ELR (cell line): ENCODE measurements around the gene GDPGP1.
"Not testable (repeated sequence)": the region's sequence is repeated elsewhere in the genome, so short reads cannot be mapped to it uniquely, and the experiment has no call there.

ENCODE experiments used
- DNase-seq: peaks from one replicate; pipeline ENCODE4 v3.0.0-alpha.2; 2015; ENCODE audit warnings: low read depth

The GDPGP1 gene, protein sequence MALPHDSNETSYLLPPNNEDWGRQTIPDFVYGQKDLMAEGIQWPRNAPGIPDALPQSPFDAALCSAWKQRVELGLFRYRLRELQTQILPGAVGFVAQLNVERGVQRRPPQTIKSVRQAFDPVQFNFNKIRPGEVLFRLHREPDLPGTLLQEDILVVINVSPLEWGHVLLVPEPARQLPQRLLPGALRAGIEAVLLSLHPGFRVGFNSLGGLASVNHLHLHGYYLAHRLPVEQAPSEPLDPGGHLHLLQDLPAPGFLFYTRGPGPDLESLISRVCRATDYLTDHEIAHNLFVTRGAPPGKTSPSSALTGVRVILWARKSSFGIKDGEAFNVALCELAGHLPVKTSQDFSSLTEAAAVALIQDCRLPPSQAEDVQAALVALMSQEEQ

DNA sequence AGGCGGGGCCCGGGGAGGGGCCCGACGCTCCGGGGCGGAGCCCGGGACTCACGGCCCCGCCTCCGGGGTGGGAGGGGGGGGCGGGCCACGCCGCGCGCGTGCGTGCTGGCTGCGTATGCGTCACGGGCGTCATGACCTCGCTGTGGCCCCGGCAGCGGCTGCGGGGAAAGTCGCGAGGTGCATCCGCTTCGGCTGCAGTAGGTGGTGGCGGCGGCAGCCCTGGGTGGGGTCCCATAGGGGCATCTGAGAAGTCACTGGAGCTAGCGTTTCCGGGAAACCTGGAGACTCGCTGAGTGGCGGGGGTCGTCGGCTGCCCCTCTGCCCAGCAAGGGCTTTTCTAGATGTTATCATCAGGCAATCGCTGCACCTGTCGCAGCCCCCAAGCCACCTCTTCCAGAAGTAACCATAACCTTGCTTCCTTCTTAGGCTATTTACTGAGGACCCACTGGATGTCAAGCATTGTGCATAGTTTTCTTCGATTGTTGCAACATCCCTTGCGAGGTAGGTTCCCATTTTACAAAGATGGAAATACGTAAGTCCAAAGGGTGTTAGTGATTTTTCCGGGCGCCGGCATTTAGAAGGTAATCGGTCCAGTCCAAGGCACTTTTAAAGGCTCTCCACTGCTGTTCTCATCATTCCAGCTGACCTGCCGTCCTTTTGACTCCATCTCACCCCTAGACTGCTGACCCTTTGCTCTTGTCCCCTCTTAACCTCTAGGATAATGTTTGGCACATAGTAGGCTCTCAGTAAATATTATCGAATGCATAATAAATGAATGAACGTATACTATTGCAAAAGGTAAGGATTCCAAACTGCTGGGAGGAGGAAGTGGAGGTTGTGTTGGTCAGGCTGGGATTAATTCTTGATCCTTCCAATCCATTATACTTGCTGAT lies at the start of gene GDPGP1:
GDPGP1 (plus strand) TSS at position 114 of the 893 bp plus-strand sequence. CDS start 6,700 bp downstream, outside the sequence.
- peak; percentile 26 for DNase-seq

DNA sequence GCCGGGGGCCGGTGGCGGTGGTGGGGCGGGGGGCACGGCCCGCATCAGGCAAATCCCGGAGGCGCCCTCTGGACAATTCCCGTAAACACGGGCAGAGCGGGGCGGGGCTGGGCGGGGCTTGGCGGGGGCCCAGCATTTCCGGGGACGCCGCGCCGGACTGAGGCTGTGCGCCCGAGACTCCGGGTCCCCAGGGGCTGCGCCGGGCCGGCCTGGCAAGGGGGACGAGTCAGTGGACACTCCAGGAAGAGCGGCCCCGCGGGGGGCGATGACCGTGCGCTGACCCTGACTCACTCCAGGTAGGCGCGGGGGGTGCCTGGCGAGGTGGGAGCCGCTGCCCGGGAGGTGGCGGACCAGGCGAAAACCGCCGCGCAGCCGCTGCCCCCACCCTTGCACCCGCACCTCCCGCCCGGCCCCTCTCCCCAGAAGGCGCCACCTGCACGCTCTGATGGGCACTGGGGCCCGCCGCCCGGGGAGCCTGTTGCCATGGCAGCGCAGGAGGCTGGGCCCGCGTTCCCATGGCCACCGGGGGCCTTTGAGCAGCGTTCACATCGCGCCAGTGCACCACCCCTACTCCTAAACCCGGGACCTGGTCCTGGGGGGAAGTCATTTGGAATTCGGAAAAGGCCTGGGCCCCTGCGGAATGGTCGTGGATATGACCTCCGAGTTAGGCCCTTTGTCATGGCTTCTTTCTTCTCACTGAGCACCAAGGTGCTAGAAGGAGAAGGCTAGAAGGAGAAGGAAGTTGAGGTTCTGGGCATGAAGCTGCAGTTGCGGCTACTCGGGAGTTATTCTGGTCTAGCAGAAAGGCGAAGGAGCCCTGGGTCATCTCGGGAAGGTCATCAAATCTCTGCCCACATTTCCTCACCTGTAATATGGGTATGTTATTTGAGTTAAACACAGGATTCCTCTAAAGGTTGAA lies 49.0 kb upstream of the GDPGP1 start:
- peak; percentile 63 for DNase-seq

DNA sequence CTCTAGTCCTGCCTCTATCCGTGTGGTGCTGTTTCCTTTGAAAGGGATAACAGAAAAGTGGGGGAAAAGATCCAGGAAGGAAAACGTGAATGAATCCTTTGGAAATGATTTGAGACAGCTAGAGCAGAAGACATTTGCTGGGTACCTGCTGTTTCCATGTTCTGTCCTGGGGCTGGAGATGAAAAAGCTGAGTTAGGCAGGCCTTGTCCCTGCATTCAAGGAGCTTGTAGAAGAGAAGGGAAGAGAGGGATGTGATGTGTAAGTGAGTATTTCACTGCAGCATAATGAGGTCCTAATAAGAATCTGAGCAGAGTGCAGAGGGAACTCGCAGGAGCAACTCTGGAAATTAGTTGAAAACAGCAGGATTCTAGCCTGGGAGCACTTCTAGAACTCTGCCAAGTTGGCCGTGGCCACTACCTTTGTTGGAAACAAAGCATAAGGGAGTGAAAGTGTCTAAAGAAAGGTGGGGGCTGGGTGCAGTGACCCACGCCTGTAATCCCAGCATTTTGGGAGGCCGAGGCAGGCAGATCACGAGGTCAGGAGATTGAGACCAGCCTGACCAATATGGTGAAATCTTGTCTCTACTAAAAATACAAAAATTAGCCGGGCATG lies 46.6 kb upstream of the GDPGP1 start:
- no peak for DNase-seq

DNA sequence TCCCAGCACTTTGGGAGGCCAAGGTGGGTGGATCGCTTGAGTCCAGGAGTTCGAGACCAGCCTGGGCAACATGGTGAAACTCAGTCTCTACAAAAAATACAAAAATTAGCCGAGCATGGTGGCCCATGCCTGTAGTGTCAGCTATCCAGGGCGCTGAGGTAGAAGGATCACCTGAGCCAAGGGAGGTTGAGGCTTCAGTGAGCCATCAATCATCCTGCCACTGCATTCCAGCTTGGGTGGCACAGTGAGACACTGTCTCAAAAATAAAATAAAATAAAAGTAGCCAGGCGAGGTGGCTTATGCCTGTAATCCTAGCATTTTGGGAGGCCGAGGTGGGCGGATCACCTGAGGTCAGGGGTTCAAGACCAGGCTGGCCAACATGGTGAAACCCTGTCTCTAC lies 45.9 kb upstream of the GDPGP1 start:
- not testable (repeated sequence) for DNase-seq

DNA sequence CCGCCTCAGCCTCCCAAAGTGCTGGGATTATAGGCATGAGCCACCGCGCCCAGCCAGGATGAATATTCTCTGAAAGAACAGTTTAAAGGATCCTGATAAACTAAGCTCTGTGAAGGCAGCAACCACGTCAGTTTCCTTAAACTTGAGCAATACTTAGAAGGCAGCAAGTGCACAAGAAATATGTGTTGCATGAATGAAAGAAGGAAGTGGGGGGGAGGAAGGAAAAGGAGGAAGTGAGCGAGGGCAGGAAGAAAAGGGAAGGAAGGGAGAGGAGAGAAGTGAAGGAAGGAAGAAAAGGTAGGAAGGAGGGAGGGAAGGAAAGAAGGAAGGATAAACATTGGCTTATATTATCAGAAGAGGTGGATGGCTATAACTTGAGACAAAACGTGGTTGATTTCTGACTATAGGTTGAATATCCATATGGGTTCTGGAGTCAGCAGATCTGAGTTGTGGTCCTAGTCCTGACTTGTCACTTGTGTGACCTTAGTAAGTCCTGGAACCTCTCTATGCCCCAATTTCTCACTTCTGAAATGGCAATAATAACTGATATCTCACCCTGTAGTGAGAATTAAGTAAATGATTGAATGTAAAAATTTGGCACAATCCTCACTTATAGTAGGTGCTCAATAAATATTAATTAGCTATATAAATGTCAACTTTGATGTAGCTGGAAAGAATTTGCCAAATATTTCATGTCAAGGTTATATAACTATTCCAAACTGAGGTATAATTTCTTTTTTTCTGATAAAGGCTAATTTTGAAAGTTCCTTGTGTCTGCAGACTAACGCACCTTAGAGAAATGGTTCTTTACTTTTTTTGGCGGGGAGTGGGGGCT lies 44.9 kb upstream of the GDPGP1 start:
- DNase-seq = no peak

DNA sequence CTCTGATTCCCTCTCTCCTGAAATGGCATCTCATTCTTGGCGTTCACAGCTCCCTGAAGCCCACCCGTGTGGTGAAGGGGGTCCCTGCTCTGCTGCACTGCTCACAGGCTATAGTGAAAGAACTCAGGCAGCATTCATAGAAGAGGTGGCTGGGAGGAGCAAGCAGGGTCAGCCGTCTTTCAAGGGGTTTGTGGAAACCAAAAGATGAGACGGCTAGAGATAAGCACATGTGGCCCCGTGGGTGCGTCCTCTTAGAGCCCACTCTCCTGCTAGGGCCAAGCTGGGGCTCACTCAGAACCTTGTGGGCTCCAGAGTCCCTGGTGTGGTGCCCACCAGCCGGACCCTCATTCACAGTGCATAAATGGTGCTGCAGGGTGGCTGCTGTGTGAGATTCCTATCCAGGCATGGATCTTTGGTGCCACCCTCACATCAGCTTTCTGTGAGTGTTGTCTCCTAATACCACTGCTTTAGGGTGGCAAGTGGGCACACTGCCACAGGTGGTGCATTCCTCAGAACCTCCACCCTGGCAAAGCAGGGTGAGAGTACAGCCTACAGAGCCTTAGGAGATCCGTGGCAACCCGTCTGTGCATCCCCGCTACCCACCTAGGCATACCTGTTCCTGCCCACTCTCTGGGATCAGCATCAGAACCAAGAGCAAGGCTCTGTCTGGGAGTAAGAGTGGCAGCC lies 44.1 kb upstream of the GDPGP1 start:
- no peak for DNase-seq

DNA sequence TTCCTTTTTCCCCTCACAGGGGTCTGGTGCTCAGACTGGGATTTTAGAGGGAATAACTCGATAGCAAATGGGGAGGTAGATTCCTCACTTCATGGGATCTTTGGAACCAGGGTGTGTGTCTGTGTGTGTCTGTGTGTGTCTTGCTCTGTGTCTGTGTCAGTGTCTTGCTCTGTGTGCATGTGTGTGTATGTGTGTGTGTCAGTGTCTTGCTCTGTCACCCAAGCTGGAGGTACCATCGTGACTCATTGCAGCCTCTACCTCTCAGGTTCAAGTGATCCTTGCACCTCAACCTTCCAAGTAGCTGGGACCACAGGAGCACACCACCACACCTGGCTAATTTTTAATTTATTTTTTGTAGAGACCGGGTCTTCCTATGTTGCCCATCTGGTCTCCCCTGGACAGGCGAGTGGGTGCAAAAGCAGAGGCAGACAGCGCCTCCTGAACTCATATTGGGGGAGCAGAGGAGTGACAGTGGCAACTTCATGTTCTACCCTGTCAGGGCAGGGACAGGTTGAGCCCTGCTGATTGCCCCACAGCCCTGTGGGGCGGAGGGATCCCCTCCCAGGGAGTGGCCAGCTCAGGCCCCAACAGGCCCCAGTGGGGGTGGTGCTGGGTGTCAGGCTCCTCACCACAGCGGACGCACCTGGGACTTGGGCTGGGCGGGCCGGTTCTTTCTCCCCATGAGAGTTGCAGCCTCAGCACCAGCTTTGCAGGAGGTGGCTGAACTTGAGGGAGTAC lies 43.2 kb upstream of the GDPGP1 start:
- no peak for DNase-seq

DNA sequence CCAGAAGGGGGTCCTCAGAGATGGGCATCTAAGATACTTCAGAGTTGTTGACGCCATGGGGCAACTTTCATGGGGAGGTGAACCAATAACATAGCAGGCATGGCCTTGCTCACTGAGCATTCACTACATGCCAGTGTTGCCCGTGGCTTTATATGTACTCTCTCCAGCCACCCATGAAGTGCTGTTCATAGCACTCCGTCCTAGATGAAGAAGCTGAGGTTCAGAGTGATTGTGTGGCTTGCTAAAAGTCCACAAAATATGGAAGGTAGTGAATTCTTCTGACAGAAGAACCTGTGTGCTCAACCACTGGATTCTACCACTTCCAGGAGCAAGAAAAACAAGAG lies 42.7 kb upstream of the GDPGP1 start:
- no peak for DNase-seq

DNA sequence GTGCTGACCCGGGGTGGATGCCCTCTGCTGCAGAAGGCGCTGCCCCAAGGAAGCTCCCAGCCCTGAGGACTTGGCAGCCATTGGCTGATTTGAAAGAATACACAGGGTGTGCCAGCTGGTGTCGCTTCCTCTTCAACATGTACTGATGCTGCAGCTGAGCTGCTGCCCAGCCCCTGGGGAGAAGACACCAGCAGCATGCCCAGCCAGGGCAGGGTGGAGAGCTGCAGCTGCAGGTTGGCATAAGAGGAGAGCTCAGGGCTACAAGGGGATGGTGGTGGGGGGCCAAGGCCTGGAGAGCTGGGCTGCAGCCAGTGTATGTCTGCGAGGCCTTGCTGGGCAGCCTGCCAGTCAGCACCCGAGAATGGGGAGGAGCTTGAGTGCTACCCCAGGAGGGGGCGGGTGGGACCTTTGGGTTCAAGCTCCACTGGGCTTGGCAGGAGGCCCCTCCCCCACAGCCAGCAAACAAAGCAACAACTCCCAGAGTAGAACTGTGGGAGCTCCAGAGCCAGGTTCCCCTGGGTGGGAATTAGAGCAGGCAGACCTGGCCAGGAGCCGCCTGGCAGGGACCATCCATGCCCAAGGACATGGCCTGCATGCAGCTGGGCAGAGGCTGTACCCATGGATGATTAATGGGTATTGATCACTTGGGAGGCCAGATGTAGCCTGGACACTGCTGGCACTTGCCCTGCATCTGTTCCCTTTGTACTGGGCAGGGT lies 42.1 kb upstream of the GDPGP1 start:
- DNase-seq = no peak

DNA sequence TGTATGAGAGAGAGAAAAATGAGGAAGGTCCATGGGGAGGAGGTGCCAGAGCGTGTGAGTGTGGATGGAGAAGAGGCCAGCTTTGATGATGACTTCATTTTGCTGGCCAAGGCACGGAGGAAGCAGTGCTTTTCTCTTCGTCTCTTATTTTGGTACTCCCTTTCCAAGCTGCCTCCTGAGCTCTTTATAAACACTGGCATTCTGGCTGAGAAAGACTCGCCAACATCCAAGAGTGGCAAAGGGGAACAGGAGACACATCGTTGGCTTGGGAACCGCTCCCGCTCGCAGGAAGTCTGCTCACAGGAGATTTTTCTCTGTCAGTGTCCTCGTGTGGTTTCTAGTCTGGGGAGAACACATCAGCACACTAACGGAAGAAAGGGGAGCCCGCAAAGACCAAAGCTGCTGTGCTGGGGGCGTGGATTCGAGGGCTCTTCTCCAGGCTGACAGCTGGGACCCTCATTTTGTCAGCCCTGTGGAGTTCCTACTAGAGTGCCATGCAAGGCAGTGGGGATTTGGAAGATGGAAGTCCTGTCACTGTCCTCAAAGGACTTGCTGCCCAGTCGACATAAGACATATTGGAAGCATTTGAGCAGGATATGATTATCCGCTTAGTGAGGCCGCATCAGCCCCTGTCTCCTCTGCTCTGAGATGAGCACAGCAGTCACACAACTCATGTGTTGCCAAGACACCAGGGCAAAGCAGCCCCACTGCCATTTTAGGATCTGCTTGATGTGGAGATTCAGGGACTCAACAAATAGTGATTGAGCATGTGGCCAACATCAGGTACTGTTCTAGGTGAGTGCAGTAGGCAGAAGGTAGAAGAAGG lies 40.8 kb upstream of the GDPGP1 start:
- DNase-seq = no peak

DNA sequence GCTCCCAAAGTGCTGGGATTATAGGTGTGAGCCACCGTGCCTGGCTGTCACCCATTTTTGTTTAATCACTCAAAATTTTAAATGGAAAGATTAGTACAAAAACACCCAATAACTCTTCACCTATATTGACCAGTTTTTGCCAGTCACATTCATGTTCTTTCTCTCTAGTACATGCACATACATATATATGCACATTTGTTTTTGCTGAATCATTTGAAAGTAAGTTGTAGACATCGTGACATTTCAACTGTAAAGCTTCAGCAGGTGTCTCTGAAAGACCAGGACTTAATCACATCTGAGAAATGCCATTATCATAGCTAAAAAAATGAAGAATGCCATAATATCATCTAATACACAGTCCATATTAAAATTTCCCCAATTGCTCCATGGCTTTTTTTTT lies 39.4 kb upstream of the GDPGP1 start:
- DNase-seq = no peak

DNA sequence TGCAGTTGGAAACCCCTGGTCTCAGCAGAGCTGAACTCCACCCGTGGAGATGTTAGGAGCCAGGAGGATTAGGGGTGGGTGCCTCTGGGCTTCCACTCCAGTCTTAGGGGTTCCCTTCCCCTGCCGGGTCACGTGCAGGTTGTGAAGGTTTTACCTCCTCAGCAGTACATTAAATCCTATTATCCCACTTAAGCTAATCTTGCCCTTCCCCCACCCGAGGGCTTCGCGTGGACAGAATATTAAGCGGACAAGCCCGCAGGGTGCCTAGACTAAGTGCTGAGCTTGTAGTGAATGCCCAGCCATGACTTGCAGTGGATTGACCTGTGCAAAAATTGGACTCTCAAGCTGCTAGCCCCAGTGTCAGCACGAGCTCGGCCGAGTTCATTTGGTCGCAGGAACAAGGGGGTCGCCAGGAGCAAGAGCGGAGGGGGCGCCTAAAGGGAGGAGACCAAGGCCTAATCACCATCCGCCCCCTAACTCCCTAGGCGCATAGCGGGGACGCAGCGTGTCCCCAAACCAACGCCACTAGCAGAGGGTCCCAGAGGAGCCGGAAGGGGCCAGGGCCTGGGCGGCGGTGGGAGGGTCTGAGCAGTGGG lies 33.4 kb upstream of the GDPGP1 start:
- DNase-seq = peak; percentile 9

DNA sequence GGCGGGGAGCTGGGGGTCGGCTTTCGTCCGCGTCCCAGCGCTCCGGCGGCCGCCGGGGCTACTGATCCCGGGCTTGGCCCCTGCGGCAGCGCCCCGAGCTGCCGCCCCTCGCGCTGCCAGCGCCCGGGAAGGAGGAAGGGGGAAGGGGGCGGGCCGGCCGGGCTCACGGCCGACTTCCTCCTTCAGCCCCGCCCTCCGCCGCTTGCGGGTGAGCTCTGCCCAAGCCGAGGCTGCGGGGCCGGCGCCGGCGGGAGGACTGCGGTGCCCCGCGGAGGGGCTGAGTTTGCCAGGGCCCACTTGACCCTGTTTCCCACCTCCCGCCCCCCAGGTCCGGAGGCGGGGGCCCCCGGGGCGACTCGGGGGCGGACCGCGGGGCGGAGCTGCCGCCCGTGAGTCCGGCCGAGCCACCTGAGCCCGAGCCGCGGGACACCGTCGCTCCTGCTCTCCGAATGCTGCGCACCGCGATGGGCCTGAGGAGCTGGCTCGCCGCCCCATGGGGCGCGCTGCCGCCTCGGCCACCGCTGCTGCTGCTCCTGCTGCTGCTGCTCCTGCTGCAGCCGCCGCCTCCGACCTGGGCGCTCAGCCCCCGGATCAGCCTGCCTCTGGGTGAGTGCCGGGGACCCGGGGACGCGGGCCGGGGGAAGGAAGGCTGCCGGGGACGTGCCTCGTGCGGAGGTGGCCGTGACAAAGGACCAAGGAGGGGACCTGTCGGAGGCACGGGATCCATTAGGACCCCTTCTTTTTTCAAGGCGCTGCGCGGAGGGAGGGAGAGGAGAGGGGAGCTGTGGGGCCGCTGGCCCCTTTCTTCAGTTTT lies 32.7 kb upstream of the GDPGP1 start, which contains the start of gene SEMA4B:
SEMA4B (plus strand) TSS at position 201 of the 814 bp plus-strand sequence; CDS start at position 450, 249 bp downstream.
- DNase-seq = peak; percentile 74

DNA sequence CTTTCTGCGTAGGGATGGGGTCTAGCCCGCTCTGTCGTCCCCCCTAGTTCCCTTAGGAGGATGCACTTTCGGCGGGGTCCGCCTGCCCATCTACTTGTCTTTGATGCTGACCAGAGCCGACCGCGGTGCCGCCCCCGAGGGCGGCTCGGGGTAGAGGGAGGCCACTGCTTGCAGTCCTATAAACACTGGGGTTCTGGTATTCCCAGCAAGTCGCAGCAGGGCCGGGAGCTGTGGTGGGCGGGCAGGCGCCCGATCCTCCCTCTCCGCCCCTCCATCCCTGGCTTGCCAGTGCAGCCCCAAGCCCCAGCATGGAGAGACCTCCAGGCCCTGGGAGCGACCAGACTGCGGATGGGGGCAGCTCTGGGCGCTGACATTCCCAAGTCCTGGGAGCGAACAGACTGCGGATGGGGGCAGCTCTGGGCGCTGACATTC lies 32.0 kb upstream of the GDPGP1 start:
- peak; percentile 32 for DNase-seq

DNA sequence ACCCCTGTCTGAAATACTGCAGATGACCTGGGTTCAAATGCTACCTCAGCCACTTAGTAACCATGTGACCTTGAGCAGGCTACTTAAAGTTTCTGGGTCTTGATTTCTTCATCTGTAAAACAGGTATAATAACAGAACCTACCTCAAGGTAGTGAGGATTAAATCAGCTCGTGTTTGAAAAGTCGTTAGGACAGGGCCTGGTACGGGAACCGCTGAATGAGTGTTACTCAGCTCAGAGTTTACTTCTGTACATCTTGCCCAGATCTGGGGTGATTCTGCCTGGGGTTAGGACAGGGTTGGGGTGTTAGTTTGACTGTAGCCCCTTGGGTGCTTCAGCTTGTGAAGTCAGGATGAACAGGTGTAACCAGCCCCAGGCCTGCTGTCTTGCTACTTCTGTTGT lies 31.1 kb upstream of the GDPGP1 start:
- no peak for DNase-seq

DNA sequence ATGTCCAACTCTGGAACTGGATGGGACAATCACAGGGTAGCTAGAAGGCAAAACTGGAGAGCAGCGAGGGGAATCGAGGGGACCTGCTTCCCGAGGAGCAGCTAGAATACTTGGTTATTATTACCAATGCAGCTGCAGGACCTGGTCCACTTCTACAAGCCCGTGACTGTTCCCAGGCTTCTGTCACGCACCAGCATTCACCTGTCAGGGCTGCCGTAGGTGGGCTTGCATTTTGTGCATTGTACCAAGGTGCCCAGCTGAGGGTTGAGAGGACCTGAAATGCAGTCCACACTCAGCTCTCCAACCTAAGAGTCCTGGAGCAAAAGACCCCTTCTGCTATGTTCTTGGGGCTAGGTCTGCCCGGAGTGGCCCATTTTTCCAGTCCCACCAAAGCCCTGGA lies 30.5 kb upstream of the GDPGP1 start:
- no peak for DNase-seq
